Lung (tissue), 12 donors: ENCODE results near the gene SFXN5. TPM values are rescaled to one million over a fixed set of nuclear protein-coding genes. Genes with fewer than 3 reads are reported as not detected.

Experiments used
- ATAC-seq: fragments of 200-7000 bp; cut with Tn5 transposase; one replicate; pipeline ENCODE4 v1.9.1; 2020; ENCODE audit warnings: moderate number of reproducible peaks; ENCODE audit not compliant: insufficient read depth, low FRiP score
- DNase-seq, 3 donors: peaks; one replicate each; pipeline ENCODE4 v3.0.0-alpha.2; 2013 to 2017
- H3K27ac ChIP-seq, 2 donors: one replicate each; pipeline ENCODE4 v1.5.1; 2013; ENCODE audit warnings: mild to moderate bottlenecking in 2 of 2, moderate library complexity in 2 of 2, control low read depth in 1 of 2, inconsistent platforms in 1 of 2, low read depth in 1 of 2, low read length in 1 of 2
- H3K27me3 ChIP-seq, 3 donors: one replicate each; pipeline ENCODE4 v1.5.1; 2013; ENCODE audit warnings: low read length in 2 of 3; ENCODE audit not compliant: control insufficient read depth in 3 of 3, insufficient read depth in 3 of 3
- H3K36me3 ChIP-seq, 4 donors: one replicate each; pipeline ENCODE4 v1.5.1; 2013; ENCODE audit warnings: low read length in 4 of 4, mild to moderate bottlenecking in 1 of 4, moderate library complexity in 1 of 4; ENCODE audit not compliant: control insufficient read depth in 4 of 4, insufficient read depth in 4 of 4
- H3K4me1 ChIP-seq, 5 donors: one replicate each; pipeline ENCODE4 v1.5.1; 2013; ENCODE audit warnings: low read length in 5 of 5, mild to moderate bottlenecking in 2 of 5, moderate library complexity in 1 of 5; ENCODE audit not compliant: control insufficient read depth in 5 of 5, insufficient read depth in 5 of 5
- H3K4me3 ChIP-seq: one replicate; pipeline ENCODE4 v1.5.1; 2013; ENCODE audit warnings: mild to moderate bottlenecking, control low read depth, moderate library complexity
- H3K9ac ChIP-seq, 2 donors: one replicate each; pipeline ENCODE4 v1.5.1; 2013; ENCODE audit warnings: low read length in 2 of 2, control low read depth in 1 of 2; ENCODE audit not compliant: insufficient read depth in 1 of 2
- H3K9me3 ChIP-seq, 4 donors: one replicate each; pipeline ENCODE4 v1.5.1; 2013; ENCODE audit warnings: low read length in 3 of 4, mild to moderate bottlenecking in 1 of 4, moderate library complexity in 1 of 4; ENCODE audit not compliant: control insufficient read depth in 4 of 4, insufficient read depth in 3 of 4
- WGBS, 2 donors: extraction: QIAGEN DNeasy Blood & Tissue Kit; methylation state at CpG; one replicate each; pipeline ENCODE4 v1.1.7; 2013; 5-methylcytosine and 5-hydroxymethylcytosine counted together
- polyA plus RNA-seq, 2 donors: library from polyadenylated mRNA; stranded (reverse); fragments of 200-250 nt; gene quantifications; one replicate each; pipeline ENCODE4 v1.2.1, GENCODE V29; 2013
- total RNA-seq, 2 donors: library from RNA; depleted of rRNA in 1 of 2; stranded (reverse); fragments of >200 nt in 1 of 2; gene quantifications; one replicate each; pipeline ENCODE4 v1.2.1, GENCODE V29; 2014 to 2021
- TF ChIP-seq, protein P1 (sequence below): IDR thresholded peaks from 2 replicates; pipeline ENCODE4 v1.5.1; 2012; ENCODE audit warnings: mild to moderate bottlenecking; ENCODE audit errors: control extremely low read depth, extremely low read depth
- donor health status: control.
- donor health status: control.
- donor health status: Bipolar disorder and iron deficiency.
- donor health status: healthy.
- donor health status: DM: yes; HTN: yes; CAD: no.

The SFXN5 gene
- total and polyA plus RNA-seq, 4 donors: 8.3 to 15.6 (median 9.6) TPM

DNA sequence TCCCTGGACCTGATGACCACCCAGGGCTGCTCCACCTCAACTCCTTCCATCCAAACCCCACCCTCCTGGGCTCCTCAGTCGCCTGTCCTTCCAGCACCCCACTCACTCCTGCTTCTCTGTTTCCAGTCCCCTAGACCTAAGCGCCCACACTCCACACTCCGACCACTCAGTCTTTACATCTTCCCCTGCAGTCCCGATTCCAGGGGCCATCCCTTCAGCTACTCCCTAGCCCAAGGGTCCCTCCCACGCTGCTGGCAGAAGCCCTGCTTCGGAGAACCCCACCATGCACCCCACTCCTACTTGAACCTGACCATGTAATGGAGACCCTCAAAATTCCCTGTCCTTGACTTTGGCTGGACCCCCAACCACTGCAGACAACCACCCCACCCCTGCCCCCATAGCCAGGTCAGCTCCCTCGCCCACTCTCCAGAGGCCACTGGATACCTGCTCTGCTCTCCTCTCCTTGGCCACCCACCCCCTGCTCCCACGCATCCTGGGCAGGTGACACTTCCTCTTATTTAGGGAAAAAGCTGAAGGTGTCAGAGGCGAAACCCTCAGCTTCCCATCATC lies 126.0 kb downstream of the SFXN5 start:
- ATAC-seq (no peak), DNase-seq (no peak)
- Histone ChIP-seq H3K27me3 (no peaks in the 10 kb centered on the region), H3K9ac (no peak overlapping the region), H3K9me3 (no peaks in the 10 kb centered on the region), H3K4me3 (no peak overlapping the region), H3K27ac (no peak overlapping the region), H3K36me3 (no peaks in the 10 kb centered on the region), H3K4me1 (peaks cover 0 to 9% (median 0%) of the 10 kb centered on the region in 5 donors)
- TF ChIP-seq, protein P1, sequence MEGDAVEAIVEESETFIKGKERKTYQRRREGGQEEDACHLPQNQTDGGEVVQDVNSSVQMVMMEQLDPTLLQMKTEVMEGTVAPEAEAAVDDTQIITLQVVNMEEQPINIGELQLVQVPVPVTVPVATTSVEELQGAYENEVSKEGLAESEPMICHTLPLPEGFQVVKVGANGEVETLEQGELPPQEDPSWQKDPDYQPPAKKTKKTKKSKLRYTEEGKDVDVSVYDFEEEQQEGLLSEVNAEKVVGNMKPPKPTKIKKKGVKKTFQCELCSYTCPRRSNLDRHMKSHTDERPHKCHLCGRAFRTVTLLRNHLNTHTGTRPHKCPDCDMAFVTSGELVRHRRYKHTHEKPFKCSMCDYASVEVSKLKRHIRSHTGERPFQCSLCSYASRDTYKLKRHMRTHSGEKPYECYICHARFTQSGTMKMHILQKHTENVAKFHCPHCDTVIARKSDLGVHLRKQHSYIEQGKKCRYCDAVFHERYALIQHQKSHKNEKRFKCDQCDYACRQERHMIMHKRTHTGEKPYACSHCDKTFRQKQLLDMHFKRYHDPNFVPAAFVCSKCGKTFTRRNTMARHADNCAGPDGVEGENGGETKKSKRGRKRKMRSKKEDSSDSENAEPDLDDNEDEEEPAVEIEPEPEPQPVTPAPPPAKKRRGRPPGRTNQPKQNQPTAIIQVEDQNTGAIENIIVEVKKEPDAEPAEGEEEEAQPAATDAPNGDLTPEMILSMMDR: no peak
- 94 to 97% methylated on average over 9 of the region's 9 CpGs for WGBS, 2 donors

DNA sequence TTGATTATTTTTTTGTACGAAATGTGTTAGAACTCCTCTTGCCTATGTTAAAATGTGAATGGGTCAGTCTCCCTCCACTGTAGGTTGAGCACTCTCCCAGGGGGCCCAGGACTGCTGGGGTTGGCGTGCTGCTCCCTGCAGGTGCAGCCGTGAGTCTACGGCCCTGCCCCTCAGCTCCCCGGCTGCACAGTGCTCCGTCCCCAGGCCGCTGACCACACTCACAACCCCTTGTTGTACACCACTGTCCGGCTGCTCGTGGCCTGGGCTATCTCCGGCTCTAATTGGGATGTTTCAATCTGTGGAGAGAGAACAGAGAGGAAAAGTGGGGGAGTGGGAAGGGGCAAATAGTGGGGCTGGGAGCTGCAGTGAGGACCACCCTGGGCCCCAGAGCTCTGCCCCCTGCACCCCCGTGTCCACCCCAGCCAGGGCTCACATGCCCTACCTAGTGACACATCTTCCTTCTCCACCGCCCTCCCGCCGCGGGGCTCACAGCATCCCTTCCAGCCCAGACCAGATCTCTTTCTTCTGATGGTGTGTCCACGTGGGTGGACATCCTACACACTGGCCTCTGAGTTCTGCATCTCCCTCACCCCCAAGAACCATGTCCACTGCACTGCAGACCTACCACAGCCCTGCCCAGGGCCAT lies 126.6 kb downstream of the SFXN5 start:
- H3K4me1 ChIP-seq: peaks cover 0 to 9% (median 0%) of the 10 kb centered on the region in 5 donors
- H3K27ac ChIP-seq: no peak overlapping the region
- TF ChIP-seq, protein P1: no peak
- H3K4me3 ChIP-seq: no peak overlapping the region
- no peaks in the 10 kb centered on the region for H3K9me3 ChIP-seq
- H3K9ac ChIP-seq: no peak overlapping the region
- no peaks in the 10 kb centered on the region for H3K27me3 ChIP-seq
- WGBS, 2 donors: 94 to 96% methylated on average over 16 of the region's 16 CpGs
- no peaks in the 10 kb centered on the region for H3K36me3 ChIP-seq
- DNase-seq (no peak), ATAC-seq (no peak)

DNA sequence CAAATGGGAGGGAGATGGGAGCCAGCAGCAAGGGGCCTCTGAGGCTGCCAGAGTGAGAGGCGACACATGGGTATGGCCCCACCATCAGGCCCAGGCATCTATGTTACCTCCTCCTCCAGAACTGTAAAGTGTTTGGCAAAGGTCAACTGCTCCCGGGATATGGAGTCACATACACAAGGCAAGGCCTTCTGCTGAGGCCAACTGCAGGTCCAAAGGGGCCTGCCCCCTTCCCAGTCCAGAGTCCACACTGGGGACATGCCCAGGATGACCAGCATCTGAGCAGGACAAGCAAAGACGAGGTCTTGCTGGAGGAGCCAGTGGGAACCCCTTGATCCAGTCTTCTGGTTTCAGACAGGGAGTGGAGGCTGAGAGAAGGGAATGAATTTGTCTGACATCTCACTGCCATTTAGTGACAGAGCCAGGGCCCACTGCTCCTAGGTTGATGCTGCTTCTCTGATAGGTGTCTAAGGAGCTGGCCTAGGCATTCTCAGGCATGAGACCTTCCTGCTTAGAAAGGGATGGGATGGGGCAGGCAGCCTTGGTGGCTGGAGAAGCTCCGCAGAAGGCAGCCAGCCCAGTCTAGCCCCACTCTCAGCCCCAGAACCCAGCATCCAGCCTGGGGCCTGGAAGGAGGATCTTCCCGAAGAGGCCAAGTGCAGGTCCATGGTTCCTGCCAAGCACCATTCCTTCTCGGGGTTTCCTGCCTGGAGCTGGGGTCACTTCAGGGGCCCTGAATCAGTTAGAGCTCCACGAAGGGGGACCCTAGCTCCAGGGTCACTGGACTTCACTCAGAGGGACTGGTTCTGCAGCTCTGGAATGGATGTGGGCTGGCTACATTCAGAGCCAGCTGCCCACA lies 127.7 kb downstream of the SFXN5 start:
- H3K9me3 ChIP-seq: no peaks in the 10 kb centered on the region
- ATAC-seq (no peak), DNase-seq (no peak)
- WGBS, 2 donors: 83 to 94% methylated on average over 7 of the region's 7 CpGs
- no peak overlapping the region for H3K27ac ChIP-seq
- no peaks in the 10 kb centered on the region for H3K36me3 ChIP-seq
- peaks cover 0 to 9% (median 0%) of the 10 kb centered on the region in 5 donors for H3K4me1 ChIP-seq
- no peaks in the 10 kb centered on the region for H3K27me3 ChIP-seq
- TF ChIP-seq, protein P1: no peak
- H3K4me3 ChIP-seq: no peak overlapping the region
- H3K9ac ChIP-seq: no peak overlapping the region
